DND-41 (cell line): ENCODE measurements around the gene OR4C12.

Experiments used
- CTCF ChIP-seq: IDR thresholded peaks from 2 replicates; pipeline ENCODE4 v1.5.1; 2012; ENCODE audit warnings: borderline replicate concordance, low read length, moderate library complexity, mild to moderate bottlenecking; ENCODE audit not compliant: poor library complexity, severe bottlenecking; ENCODE audit errors: extremely low read depth
- EZH2 ChIP-seq: IDR thresholded peaks from 3 replicates; pipeline ENCODE4 v1.6.1; 2012; ENCODE audit warnings: borderline replicate concordance, low read depth, mild to moderate bottlenecking, moderate library complexity, low read length, inconsistent platforms; ENCODE audit not compliant: severe bottlenecking

- TF ChIP-seq CTCF = peak; percentile 72
- TF ChIP-seq EZH2 = no peak
Measured at GRCh38 chr11:49995565-49995964, 13.2 kb upstream of the OR4C12 start.
